A549 (cell line): Measurements from ENCODE around the gene KIF14.

Experiments used
- FOSL2 ChIP-seq, 2 experiments: fragments of 450-650 bp in 1 of 2; fragments of >200 bp in 1 of 2; sonication (Bioruptor Twin) in 1 of 2; formaldehyde crosslinking; IDR thresholded peaks; 2 replicates each; pipeline versions ENCODE4 v1.5.0 to v1.6.1; 2016 to 2020; ENCODE audit warnings: mild to moderate bottlenecking in 1 of 2, moderate library complexity in 1 of 2
- MYC ChIP-seq: IDR thresholded peaks from 2 replicates; pipeline ENCODE4 v1.6.1; 2012; ENCODE audit warnings: mild to moderate bottlenecking, inconsistent platforms, low read length, improper control_type of control experiment, borderline replicate concordance
- POLR2A ChIP-seq: IDR thresholded peaks from 2 replicates; pipeline ENCODE4 v1.6.1; 2012; ENCODE audit warnings: mild to moderate bottlenecking, low read length
- SMC3 ChIP-seq: fragments of >200 bp; sonication (Bioruptor Twin); formaldehyde crosslinking; IDR thresholded peaks from 3 replicates; pipeline ENCODE4 v1.6.1; 2018; ENCODE audit warnings: inconsistent platforms
- TF ChIP-seq, protein P1 (sequence below): fragments of >200 bp; sonication (Bioruptor Twin); formaldehyde crosslinking; IDR thresholded peaks from 3 replicates; pipeline ENCODE4 v1.5.1; 2016
- TF ChIP-seq, protein P2 (sequence below): fragments of 200-600 bp; sonication (generic); IDR thresholded peaks from 2 replicates; pipeline ENCODE4 v1.6.1; 2016; ENCODE audit warnings: antibody characterized with exemption, mild to moderate bottlenecking, moderate library complexity

DNA sequence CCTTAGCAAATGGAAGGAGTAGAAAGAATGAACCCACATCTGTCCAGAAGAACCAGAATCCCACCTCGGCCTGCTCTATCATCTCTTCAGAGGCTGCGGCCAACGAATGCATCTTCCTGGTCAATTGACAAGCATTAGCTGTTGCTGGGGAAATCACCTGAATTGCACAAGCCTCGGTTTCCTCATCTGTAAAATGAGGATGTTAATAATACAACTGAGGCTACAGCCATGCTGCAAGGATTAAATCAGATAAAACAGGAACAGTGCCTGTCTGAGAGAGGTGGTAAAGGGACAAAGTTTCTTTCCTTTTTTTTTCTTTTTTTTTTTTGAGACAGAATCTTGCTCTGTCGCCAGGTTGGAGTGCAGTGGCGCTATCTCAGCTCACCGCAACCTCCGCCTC, 99.8 kb downstream of the KIF14 start:
- TF ChIP-seq, protein P1, sequence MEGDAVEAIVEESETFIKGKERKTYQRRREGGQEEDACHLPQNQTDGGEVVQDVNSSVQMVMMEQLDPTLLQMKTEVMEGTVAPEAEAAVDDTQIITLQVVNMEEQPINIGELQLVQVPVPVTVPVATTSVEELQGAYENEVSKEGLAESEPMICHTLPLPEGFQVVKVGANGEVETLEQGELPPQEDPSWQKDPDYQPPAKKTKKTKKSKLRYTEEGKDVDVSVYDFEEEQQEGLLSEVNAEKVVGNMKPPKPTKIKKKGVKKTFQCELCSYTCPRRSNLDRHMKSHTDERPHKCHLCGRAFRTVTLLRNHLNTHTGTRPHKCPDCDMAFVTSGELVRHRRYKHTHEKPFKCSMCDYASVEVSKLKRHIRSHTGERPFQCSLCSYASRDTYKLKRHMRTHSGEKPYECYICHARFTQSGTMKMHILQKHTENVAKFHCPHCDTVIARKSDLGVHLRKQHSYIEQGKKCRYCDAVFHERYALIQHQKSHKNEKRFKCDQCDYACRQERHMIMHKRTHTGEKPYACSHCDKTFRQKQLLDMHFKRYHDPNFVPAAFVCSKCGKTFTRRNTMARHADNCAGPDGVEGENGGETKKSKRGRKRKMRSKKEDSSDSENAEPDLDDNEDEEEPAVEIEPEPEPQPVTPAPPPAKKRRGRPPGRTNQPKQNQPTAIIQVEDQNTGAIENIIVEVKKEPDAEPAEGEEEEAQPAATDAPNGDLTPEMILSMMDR, result no peak
- TF ChIP-seq POLR2A, result no peak
- no peak for TF ChIP-seq SMC3
- no peak for TF ChIP-seq FOSL2 (IDR thresholded peaks at IDR 0.05)
- TF ChIP-seq FOSL2 (CRISPR knock-in tag; IDR thresholded peaks at IDR 0.05), result no peak
- TF ChIP-seq MYC, result no peak
- TF ChIP-seq, protein P2, sequence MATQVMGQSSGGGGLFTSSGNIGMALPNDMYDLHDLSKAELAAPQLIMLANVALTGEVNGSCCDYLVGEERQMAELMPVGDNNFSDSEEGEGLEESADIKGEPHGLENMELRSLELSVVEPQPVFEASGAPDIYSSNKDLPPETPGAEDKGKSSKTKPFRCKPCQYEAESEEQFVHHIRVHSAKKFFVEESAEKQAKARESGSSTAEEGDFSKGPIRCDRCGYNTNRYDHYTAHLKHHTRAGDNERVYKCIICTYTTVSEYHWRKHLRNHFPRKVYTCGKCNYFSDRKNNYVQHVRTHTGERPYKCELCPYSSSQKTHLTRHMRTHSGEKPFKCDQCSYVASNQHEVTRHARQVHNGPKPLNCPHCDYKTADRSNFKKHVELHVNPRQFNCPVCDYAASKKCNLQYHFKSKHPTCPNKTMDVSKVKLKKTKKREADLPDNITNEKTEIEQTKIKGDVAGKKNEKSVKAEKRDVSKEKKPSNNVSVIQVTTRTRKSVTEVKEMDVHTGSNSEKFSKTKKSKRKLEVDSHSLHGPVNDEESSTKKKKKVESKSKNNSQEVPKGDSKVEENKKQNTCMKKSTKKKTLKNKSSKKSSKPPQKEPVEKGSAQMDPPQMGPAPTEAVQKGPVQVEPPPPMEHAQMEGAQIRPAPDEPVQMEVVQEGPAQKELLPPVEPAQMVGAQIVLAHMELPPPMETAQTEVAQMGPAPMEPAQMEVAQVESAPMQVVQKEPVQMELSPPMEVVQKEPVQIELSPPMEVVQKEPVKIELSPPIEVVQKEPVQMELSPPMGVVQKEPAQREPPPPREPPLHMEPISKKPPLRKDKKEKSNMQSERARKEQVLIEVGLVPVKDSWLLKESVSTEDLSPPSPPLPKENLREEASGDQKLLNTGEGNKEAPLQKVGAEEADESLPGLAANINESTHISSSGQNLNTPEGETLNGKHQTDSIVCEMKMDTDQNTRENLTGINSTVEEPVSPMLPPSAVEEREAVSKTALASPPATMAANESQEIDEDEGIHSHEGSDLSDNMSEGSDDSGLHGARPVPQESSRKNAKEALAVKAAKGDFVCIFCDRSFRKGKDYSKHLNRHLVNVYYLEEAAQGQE, result no peak
